Lung (tissue), 12 donors: ENCODE measurements around the gene ROBO1. TPM values are rescaled to one million over a fixed set of nuclear protein-coding genes. Genes with fewer than 3 reads are reported as not detected.

Experiments
- ATAC-seq: fragments of 200-7000 bp; cut with Tn5 transposase; one replicate; pipeline ENCODE4 v1.9.1; 2020; ENCODE audit warnings: moderate number of reproducible peaks; ENCODE audit not compliant: insufficient read depth, low FRiP score
- DNase-seq, 3 donors: peaks; one replicate each; pipeline ENCODE4 v3.0.0-alpha.2; 2013 to 2017
- H3K27ac ChIP-seq, 2 donors: one replicate each; pipeline ENCODE4 v1.5.1; 2013; ENCODE audit warnings: mild to moderate bottlenecking in 2 of 2, moderate library complexity in 2 of 2, control low read depth in 1 of 2, inconsistent platforms in 1 of 2, low read depth in 1 of 2, low read length in 1 of 2
- H3K27me3 ChIP-seq, 3 donors: one replicate each; pipeline ENCODE4 v1.5.1; 2013; ENCODE audit warnings: low read length in 2 of 3; ENCODE audit not compliant: control insufficient read depth in 3 of 3, insufficient read depth in 3 of 3
- H3K36me3 ChIP-seq, 4 donors: one replicate each; pipeline ENCODE4 v1.5.1; 2013; ENCODE audit warnings: low read length in 4 of 4, mild to moderate bottlenecking in 1 of 4, moderate library complexity in 1 of 4; ENCODE audit not compliant: control insufficient read depth in 4 of 4, insufficient read depth in 4 of 4
- H3K4me1 ChIP-seq, 5 donors: one replicate each; pipeline ENCODE4 v1.5.1; 2013; ENCODE audit warnings: low read length in 5 of 5, mild to moderate bottlenecking in 2 of 5, moderate library complexity in 1 of 5; ENCODE audit not compliant: control insufficient read depth in 5 of 5, insufficient read depth in 5 of 5
- H3K4me3 ChIP-seq: one replicate; pipeline ENCODE4 v1.5.1; 2013; ENCODE audit warnings: mild to moderate bottlenecking, control low read depth, moderate library complexity
- H3K9ac ChIP-seq, 2 donors: one replicate each; pipeline ENCODE4 v1.5.1; 2013; ENCODE audit warnings: low read length in 2 of 2, control low read depth in 1 of 2; ENCODE audit not compliant: insufficient read depth in 1 of 2
- H3K9me3 ChIP-seq, 4 donors: one replicate each; pipeline ENCODE4 v1.5.1; 2013; ENCODE audit warnings: low read length in 3 of 4, mild to moderate bottlenecking in 1 of 4, moderate library complexity in 1 of 4; ENCODE audit not compliant: control insufficient read depth in 4 of 4, insufficient read depth in 3 of 4
- CTCF ChIP-seq: IDR thresholded peaks from 2 replicates; pipeline ENCODE4 v1.5.1; 2012; ENCODE audit warnings: mild to moderate bottlenecking; ENCODE audit errors: control extremely low read depth, extremely low read depth
- WGBS, 2 donors: extraction: QIAGEN DNeasy Blood & Tissue Kit; methylation state at CpG; one replicate each; pipeline ENCODE4 v1.1.7; 2013; 5-methylcytosine and 5-hydroxymethylcytosine counted together
- polyA plus RNA-seq, 2 donors: library from polyadenylated mRNA; stranded (reverse); fragments of 200-250 nt; gene quantifications; one replicate each; pipeline ENCODE4 v1.2.1, GENCODE V29; 2013
- total RNA-seq, 2 donors: library from RNA; depleted of rRNA in 1 of 2; stranded (reverse); fragments of >200 nt in 1 of 2; gene quantifications; one replicate each; pipeline ENCODE4 v1.2.1, GENCODE V29; 2014 to 2021
- donor health status: control.
- donor health status: control.
- donor health status: Bipolar disorder and iron deficiency.
- donor health status: healthy.
- donor health status: DM: yes; HTN: yes; CAD: no.

Gene ROBO1
- total and polyA plus RNA-seq, 4 donors, result 2.6 to 72.6 (median 15.7) TPM

- Histone ChIP-seq H3K27me3 (no peaks in the 10 kb centered on the region), H3K27ac (no peak overlapping the region), H3K4me1 (no peaks in the 10 kb centered on the region), H3K9ac (no peak overlapping the region), H3K9me3 (peaks cover 0 to 1% (median 0%) of the 10 kb centered on the region in 4 donors), H3K4me3 (no peak overlapping the region), H3K36me3 (no peaks in the 10 kb centered on the region)
- no peak for ATAC-seq
- no peak for DNase-seq
- WGBS, 2 donors, result 88 to 89% methylated on average over 4 of the region's 4 CpGs
- TF ChIP-seq CTCF, result no peak
These were observed 874.6 kb downstream of the ROBO1 start for GRCh38 chr3:78893161-78893560.

GRCh38 chr3:78889348-78889747, 878.5 kb downstream of the ROBO1 start:
- no peaks in the 10 kb centered on the region for H3K36me3 ChIP-seq
- no peak for ATAC-seq
- DNase-seq, result no peak
- no peaks in the 10 kb centered on the region for H3K27me3 ChIP-seq
- H3K9me3 ChIP-seq, result no peaks in the 10 kb centered on the region
- H3K4me3 ChIP-seq, result no peak overlapping the region
- no peak overlapping the region for H3K27ac ChIP-seq
- TF ChIP-seq CTCF, result no peak
- WGBS, 2 donors, result 86% methylated on average over 4 of the region's 4 CpGs
- H3K9ac ChIP-seq, result no peak overlapping the region
- no peaks in the 10 kb centered on the region for H3K4me1 ChIP-seq

- H3K4me3 ChIP-seq, result no peak overlapping the region
- H3K9ac ChIP-seq, result no peak overlapping the region
- no peaks in the 10 kb centered on the region for H3K36me3 ChIP-seq
- H3K4me1 ChIP-seq, result no peaks in the 10 kb centered on the region
- no peak for ATAC-seq
- H3K27ac ChIP-seq, result no peak overlapping the region
- H3K9me3 ChIP-seq, result no peaks in the 10 kb centered on the region
- no peak for DNase-seq
- H3K27me3 ChIP-seq, result no peaks in the 10 kb centered on the region
- no peak for TF ChIP-seq CTCF
These were observed 879.2 kb downstream of the ROBO1 start for GRCh38 chr3:78888635-78889034.

GRCh38 chr3:78887547-78888011, 880.2 kb downstream of the ROBO1 start:
- ATAC-seq, result no peak
- whole genome bisulfite sequencing, 2 donors, result 36 to 68% methylated on average over 1 of the region's 1 CpG
- Histone ChIP-seq H3K4me1 (no peaks in the 10 kb centered on the region), H3K4me3 (no peak overlapping the region), H3K36me3 (peaks cover 0 to 2% (median 0%) of the 10 kb centered on the region in 4 donors), H3K27me3 (no peaks in the 10 kb centered on the region), H3K27ac (no peak overlapping the region), H3K9me3 (no peaks in the 10 kb centered on the region), H3K9ac (no peak overlapping the region)
- DNase-seq, result no peak
- no peak for TF ChIP-seq CTCF
